Transverse colon (tissue), 4 donors: ENCODE data around the gene HIGD1A. TPM values are rescaled to one million over a fixed set of nuclear protein-coding genes. Genes with fewer than 3 reads are reported as not detected.

Experiments used
- DNase-seq: peaks from one replicate; pipeline ENCODE4 v3.0.0-alpha.2; 2019
- H3K27ac ChIP-seq, 4 donors: fragments of 200-600 bp; sonication (generic); 2 replicates each; pipeline ENCODE4 v1.5.1; 2016 to 2018; ENCODE audit warnings: inconsistent platforms in 4 of 4
- H3K27me3 ChIP-seq: fragments of 200-600 bp; sonication (generic); 2 replicates; pipeline ENCODE4 v1.5.1; 2017; ENCODE audit warnings: inconsistent platforms
- H3K36me3 ChIP-seq, 4 donors: fragments of 200-600 bp; sonication (generic); 2 replicates each; pipeline ENCODE4 v1.5.1; 2017 to 2019; ENCODE audit warnings: inconsistent platforms in 4 of 4
- H3K4me1 ChIP-seq, 4 donors: fragments of 200-600 bp; sonication (generic); 2 replicates each; pipeline ENCODE4 v1.5.1; 2017 to 2020; ENCODE audit warnings: inconsistent platforms in 4 of 4
- H3K4me3 ChIP-seq, 4 donors: fragments of 200-600 bp; sonication (generic); 1 replicate in 1 of 4; 2 replicates in 3 of 4; pipeline versions ENCODE4 v1.5.1 to v1.6.1; 2017 to 2019; ENCODE audit warnings: inconsistent platforms in 4 of 4
- H3K9me3 ChIP-seq, 2 donors: fragments of 200-600 bp; sonication (generic); 2 replicates each; pipeline ENCODE4 v1.5.1; 2017 to 2019; ENCODE audit warnings: inconsistent platforms in 2 of 2
- EP300 ChIP-seq: sonication (generic); formaldehyde crosslinking; IDR thresholded peaks from one replicate; pipeline ENCODE4 v1.6.1; 2017; ENCODE audit warnings: antibody characterized with exemption, low read depth
- POLR2A ChIP-seq: fragments of 450-650 bp; IDR thresholded peaks from one replicate; pipeline ENCODE4 v1.6.1; 2016; ENCODE audit warnings: antibody characterized with exemption, mild to moderate bottlenecking, moderate library complexity
- POLR2AphosphoS5 ChIP-seq, 3 donors: sonication (generic); formaldehyde crosslinking; IDR thresholded peaks; one replicate each; pipeline ENCODE4 v1.6.1; 2016; ENCODE audit warnings: antibody characterized with exemption in 3 of 3
- WGBS, 2 donors: methylation state at CpG; one replicate each; pipeline ENCODE4 v1.1.5; 2018; ENCODE audit warnings: low coverage in 1 of 2; 5-methylcytosine and 5-hydroxymethylcytosine counted together
- in situ Hi-C, 4 donors: fragments of 200-750 bp; cut with MboI; loops; one replicate each; pipeline versions ENCODE4 v1.15.0 to v1.15.1; 2017; ENCODE audit warnings: low sequenced_read_pairs in 3 of 4, low pct_ligation_motif_present in 1 of 4, low pct_unique_long_range_greater_than_20kb in 1 of 4
- intact Hi-C: fragments of 100-400 bp; cut with DNase I; formaldehyde crosslinking; loops from one replicate; pipeline ENCODE4 v1.15.1; 2023; ENCODE audit warnings: low total_unique reads
- total RNA-seq, 4 donors: library from RNA; depleted of rRNA; stranded (reverse); fragments of >200 nt; gene quantifications; one replicate each; pipeline ENCODE4 v1.1.0, GENCODE V29; 2016
- TF ChIP-seq, protein P1 (sequence below), 5 experiments: fragments of 200-600 bp in 3 of 5; fragments of 450-650 bp in 2 of 5; sonication (generic) in 3 of 5; IDR thresholded peaks; 1 replicate in 2 of 5; 2 replicates in 3 of 5; pipeline ENCODE4 v1.5.1; 2016 to 2017; ENCODE audit warnings: antibody characterized with exemption in 5 of 5, inconsistent platforms in 3 of 5, mild to moderate bottlenecking in 2 of 5, moderate library complexity in 1 of 5

Gene HIGD1A
- total RNA-seq, 4 donors from 2014 or later, result 41.4 to 518 (median 379) TPM

DNA sequence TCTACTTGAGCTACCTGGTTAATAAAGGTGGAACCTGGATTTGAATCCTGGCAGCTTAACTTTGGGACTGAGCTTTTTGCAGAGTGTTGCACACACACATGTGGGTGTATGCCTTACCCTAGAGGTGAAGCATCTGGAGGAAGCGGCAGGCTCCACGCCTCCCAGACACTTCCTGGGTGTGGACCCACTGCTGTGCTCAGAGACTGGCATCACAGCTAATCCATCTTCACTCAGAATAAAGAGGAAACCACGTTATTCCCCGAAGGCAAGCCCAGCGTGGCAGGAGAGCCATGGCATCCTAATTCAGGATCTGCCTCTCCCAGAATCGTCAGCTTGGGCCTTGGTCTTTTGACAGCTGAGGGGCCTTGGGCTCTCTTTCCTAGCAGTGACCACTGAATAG is 56.7 kb downstream of the HIGD1A start:
- Histone ChIP-seq H3K27ac (peak overlapping the region in 3 of 4 donors; percentile 68 to 88 (median 78)), H3K4me3 (no peak overlapping the region), H3K4me1 (peaks cover 6 to 26% (median 19%) of the 10 kb centered on the region in 4 donors), H3K36me3 (no peaks in the 10 kb centered on the region), H3K27me3 (no peaks in the 10 kb centered on the region), H3K9me3 (no peaks in the 10 kb centered on the region)
- in situ Hi-C loops (loop anchor here in 2 of 4 donors (10.0 kb wide), 2 partner anchors 93 to 173 kb away; partner anchors contain the start of gene ZBTB47 (in 2 of the 2)), intact Hi-C loops (loop anchor here (5.0 to 10.0 kb wide), 2 partner anchors 95 to 163 kb away; partner anchors contain the start of genes SEC22C and ZBTB47)
- 51 to 60% methylated on average over 4 to 6 of the region's 6 CpGs for WGBS, 2 donors
- TF ChIP-seq POLR2AphosphoS5 (IDR thresholded peaks at IDR 0.05) (no peak), POLR2A (no peak), EP300 (no peak)
- TF ChIP-seq, protein P1, sequence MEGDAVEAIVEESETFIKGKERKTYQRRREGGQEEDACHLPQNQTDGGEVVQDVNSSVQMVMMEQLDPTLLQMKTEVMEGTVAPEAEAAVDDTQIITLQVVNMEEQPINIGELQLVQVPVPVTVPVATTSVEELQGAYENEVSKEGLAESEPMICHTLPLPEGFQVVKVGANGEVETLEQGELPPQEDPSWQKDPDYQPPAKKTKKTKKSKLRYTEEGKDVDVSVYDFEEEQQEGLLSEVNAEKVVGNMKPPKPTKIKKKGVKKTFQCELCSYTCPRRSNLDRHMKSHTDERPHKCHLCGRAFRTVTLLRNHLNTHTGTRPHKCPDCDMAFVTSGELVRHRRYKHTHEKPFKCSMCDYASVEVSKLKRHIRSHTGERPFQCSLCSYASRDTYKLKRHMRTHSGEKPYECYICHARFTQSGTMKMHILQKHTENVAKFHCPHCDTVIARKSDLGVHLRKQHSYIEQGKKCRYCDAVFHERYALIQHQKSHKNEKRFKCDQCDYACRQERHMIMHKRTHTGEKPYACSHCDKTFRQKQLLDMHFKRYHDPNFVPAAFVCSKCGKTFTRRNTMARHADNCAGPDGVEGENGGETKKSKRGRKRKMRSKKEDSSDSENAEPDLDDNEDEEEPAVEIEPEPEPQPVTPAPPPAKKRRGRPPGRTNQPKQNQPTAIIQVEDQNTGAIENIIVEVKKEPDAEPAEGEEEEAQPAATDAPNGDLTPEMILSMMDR (IDR thresholded peaks at IDR 0.05), result no peak
- no peak for DNase-seq

DNA sequence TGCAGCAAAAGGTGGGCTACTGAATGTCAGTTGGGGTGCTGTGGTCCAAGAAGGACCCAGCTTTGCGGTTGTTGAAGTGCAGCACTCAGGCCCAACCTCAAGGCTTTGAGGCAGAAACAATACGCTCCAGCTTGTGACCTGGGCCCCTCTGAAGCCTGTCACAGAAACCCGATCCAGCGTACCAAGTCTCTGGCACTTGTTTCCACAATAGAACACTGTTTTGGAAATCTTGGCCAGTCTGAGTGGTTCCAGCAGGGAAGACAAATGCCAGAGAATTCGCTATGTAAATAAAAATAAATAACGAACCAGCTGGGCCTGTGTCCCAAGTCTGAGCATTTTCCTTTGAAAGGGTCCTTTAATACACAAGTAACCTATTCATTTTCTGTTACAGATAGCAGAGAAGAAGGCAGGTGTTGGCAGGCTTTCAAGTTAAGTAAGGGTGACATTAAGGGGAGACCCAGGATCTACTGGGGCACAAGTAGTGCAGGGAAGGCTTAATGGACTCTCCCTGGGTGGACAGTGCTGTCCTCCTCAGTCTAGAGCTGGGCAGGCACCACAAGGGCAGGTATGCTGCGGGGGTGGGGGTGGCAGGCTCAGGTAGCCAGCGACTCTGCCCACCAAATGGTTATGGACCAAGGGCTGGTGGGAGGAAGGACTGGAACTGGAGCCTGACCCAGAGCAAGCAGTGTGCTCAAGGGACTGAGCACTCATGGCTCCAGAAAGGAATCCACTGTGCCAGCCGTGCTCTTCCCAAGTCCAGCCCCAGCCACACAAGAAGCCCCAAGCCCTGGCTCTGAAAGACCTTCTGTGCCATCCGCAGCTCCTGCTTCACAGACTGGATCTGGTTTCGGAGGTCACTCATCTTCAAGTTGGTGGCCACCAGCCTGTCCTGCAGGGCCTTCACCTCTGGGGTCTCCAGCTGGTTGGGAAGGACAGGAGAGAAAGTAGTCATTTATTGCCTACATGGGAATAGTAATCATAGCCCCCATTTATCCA is 57.5 kb downstream of the HIGD1A start:
- no peaks in the 10 kb centered on the region for H3K27me3 ChIP-seq
- peak overlapping the region; percentile 64 to 88 (median 73) for H3K27ac ChIP-seq
- H3K9me3 ChIP-seq, result no peaks in the 10 kb centered on the region
- intact Hi-C loops, result loop anchor here (5.0 to 10.0 kb wide), 2 partner anchors 94 to 162 kb away; partner anchors contain the start of genes SEC22C and ZBTB47
- no peaks in the 10 kb centered on the region for H3K36me3 ChIP-seq
- WGBS, 2 donors, result 33 to 75% methylated on average over 1 to 11 of the region's 11 CpGs
- peaks cover 6 to 26% (median 19%) of the 10 kb centered on the region in 4 donors for H3K4me1 ChIP-seq
- in situ Hi-C loops, result loop anchor here in 2 of 4 donors (10.0 kb wide), 2 partner anchors 92 to 172 kb away; partner anchors contain the start of gene ZBTB47 (in 2 of the 2)
- TF ChIP-seq POLR2A (no peak), POLR2AphosphoS5 (IDR thresholded peaks at IDR 0.05) (peak; percentile 59 to 75 (median 70))
- H3K4me3 ChIP-seq, result no peak overlapping the region
- DNase-seq, result no peak

DNA sequence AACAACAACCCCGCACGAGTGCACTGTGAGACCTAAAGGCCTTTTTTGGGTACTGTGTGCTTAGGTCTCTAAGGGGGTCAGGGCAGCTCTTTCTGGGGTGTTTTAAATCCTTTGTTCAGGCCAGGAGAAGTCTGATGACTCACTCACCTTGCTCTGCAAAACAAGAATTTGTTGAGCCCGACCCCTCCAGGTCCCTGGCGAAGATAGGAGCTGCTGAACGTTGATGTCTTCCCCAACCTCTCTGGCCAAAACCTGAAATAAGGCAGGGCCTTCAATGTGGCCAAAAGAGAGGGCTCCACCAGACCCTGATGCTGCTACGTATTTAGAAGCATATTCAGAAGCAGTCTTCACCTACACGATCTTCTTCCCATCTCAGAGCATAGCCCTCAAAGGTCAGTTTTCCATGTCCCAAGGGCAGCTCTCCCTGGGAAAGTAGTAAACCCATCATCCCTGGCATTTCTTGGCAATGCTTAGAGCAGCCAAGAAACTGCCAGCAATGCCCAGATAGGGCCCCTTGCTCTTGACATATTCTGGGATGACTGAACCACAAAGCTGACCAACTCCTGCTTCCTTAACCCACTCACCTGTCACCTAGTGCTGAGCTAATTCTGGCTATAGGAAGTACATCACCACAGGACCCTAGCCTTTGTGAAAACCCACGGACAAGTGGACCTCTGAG is 58.4 kb downstream of the HIGD1A start:
- H3K27ac ChIP-seq, result peak overlapping the region; percentile 64 to 88 (median 73)
- WGBS, 2 donors, result 72 to 75% methylated on average over 4 to 7 of the region's 8 CpGs
- no peaks in the 10 kb centered on the region for H3K27me3 ChIP-seq
- H3K36me3 ChIP-seq, result no peaks in the 10 kb centered on the region
- peaks cover 6 to 26% (median 19%) of the 10 kb centered on the region in 4 donors for H3K4me1 ChIP-seq
- intact Hi-C loops, result loop anchor here (5.0 to 10.0 kb wide), 2 partner anchors 94 to 161 kb away; partner anchors contain the start of genes SEC22C and ZBTB47
- H3K4me3 ChIP-seq, result no peak overlapping the region
- in situ Hi-C loops, result loop anchor here in 2 of 4 donors (10.0 kb wide), 2 partner anchors 91 to 171 kb away; partner anchors contain the start of gene ZBTB47 (in 2 of the 2)
- no peak for TF ChIP-seq POLR2A
- no peak for TF ChIP-seq POLR2AphosphoS5 (IDR thresholded peaks at IDR 0.05)
- TF ChIP-seq, protein P1 (IDR thresholded peaks at IDR 0.05), result no peak
- no peak for TF ChIP-seq EP300
- DNase-seq, result no peak
- H3K9me3 ChIP-seq, result no peaks in the 10 kb centered on the region

DNA sequence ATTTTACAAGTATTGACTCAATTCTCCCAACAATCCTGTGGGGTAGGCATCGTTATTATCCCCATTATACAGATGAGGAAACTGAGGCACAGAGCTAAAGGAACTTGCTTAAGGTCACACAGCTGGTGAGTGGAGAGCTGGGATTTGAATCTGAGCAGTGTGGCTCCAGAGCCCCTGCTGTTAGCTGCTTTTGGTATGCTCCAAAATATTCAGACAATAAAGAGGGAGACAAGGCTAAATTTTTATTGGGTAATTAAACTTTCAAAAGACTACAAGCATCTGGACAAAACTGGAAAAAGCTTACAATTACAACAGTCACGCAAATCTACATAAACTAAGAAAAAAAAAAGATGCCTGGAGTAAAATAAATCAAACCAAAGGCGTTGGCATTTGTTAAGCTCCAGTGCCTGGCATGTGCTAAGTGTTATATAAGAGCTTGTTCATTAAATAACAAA is 59.0 kb downstream of the HIGD1A start:
- TF ChIP-seq, protein P1 (IDR thresholded peaks at IDR 0.05), result no peak
- peak in 1 of 3 donors; percentile 19 for TF ChIP-seq POLR2AphosphoS5 (IDR thresholded peaks at IDR 0.05)
- peak overlapping the region; percentile 64 to 88 (median 73) for H3K27ac ChIP-seq
- H3K9me3 ChIP-seq, result no peaks in the 10 kb centered on the region
- H3K36me3 ChIP-seq, result no peaks in the 10 kb centered on the region
- 41 to 50% methylated on average over 3 of the region's 3 CpGs for WGBS, 2 donors
- no peak overlapping the region for H3K4me3 ChIP-seq
- in situ Hi-C loops (loop anchor here in 2 of 4 donors (10.0 kb wide), 2 partner anchors 91 to 171 kb away; partner anchors contain the start of gene ZBTB47 (in 2 of the 2)), intact Hi-C loops (loop anchor here (5.0 to 10.0 kb wide), 2 partner anchors 93 to 161 kb away; partner anchors contain the start of genes SEC22C and ZBTB47)
- H3K4me1 ChIP-seq, result peaks cover 6 to 26% (median 19%) of the 10 kb centered on the region in 4 donors
- DNase-seq, result no peak
- no peaks in the 10 kb centered on the region for H3K27me3 ChIP-seq
